Loucy (cell line): ENCODE data around the gene SUSD6.

Experiments used
- H2AFZ ChIP-seq: fragments of 200-600 bp; sonication (generic); 2 replicates; pipeline ENCODE4 v1.6.0; 2016; ENCODE audit warnings: antibody characterized with exemption, mild to moderate bottlenecking, low read length, moderate library complexity
- H3F3A ChIP-seq: fragments of 200-600 bp; 2 replicates; pipeline ENCODE4 v1.6.0; 2016; ENCODE audit warnings: antibody characterized with exemption, low read depth, mild to moderate bottlenecking
- H3K27me3 ChIP-seq: fragments of 200-600 bp; sonication (generic); 2 replicates; pipeline ENCODE4 v1.6.1; 2014; ENCODE audit warnings: low read length, mild to moderate bottlenecking; ENCODE audit not compliant: insufficient read depth, poor library complexity, severe bottlenecking
- H3K36me3 ChIP-seq: fragments of 200-600 bp; sonication (generic); 2 replicates; pipeline ENCODE4 v1.6.1; 2016; ENCODE audit warnings: low read length; ENCODE audit not compliant: insufficient read depth
- H3K4me1 ChIP-seq: fragments of 200-600 bp; sonication (generic); 2 replicates; pipeline ENCODE4 v1.5.1; 2014; ENCODE audit warnings: low read length, mild to moderate bottlenecking; ENCODE audit not compliant: insufficient read depth, poor library complexity, severe bottlenecking
- H3K4me2 ChIP-seq: fragments of 200-600 bp; sonication (generic); 2 replicates; pipeline ENCODE4 v1.6.0; 2014; ENCODE audit warnings: antibody characterized with exemption, low read length, low read depth, mild to moderate bottlenecking; ENCODE audit not compliant: poor library complexity, severe bottlenecking
- H3K4me3 ChIP-seq: fragments of 200-600 bp; sonication (generic); 2 replicates; pipeline ENCODE4 v1.5.1; 2014; ENCODE audit warnings: low read length, mild to moderate bottlenecking, mixed read lengths; ENCODE audit not compliant: poor library complexity, severe bottlenecking
- H3K79me2 ChIP-seq: fragments of 200-600 bp; sonication (generic); 2 replicates; pipeline ENCODE4 v1.6.1; 2014; ENCODE audit warnings: low read length; ENCODE audit not compliant: insufficient read depth
- H3K9ac ChIP-seq: fragments of 200-600 bp; sonication (generic); 2 replicates; pipeline ENCODE4 v1.6.0; 2014; ENCODE audit warnings: mild to moderate bottlenecking, low read depth, low read length, moderate library complexity; ENCODE audit not compliant: poor library complexity, severe bottlenecking
- H3K9me2 ChIP-seq: fragments of 200-600 bp; sonication (generic); replicated peaks from 2 replicates; pipeline ENCODE4 v1.6.1; 2016; ENCODE audit warnings: low read depth, low read length, mixed read lengths
- H3K9me3 ChIP-seq: fragments of 200-600 bp; sonication (generic); 2 replicates; pipeline ENCODE4 v1.6.1; 2014; ENCODE audit warnings: mild to moderate bottlenecking, antibody characterized with exemption, low read length, low read depth; ENCODE audit not compliant: insufficient read depth
- H4K20me1 ChIP-seq: fragments of 200-600 bp; sonication (generic); 2 replicates; pipeline ENCODE4 v1.6.0; 2014; ENCODE audit warnings: antibody characterized with exemption, low read length, mild to moderate bottlenecking; ENCODE audit not compliant: insufficient read depth, poor library complexity, severe bottlenecking
- EZH2phosphoT487 ChIP-seq: fragments of 200-600 bp; IDR thresholded peaks from 2 replicates; pipeline ENCODE4 v1.6.1; 2018; ENCODE audit warnings: antibody characterized with exemption, mild to moderate bottlenecking, moderate library complexity, borderline replicate concordance
- TF ChIP-seq, protein P1 (sequence below): fragments of 200-600 bp; sonication (generic); conservative IDR thresholded peaks from 2 replicates; pipeline ENCODE4 v1.5.1; 2014; ENCODE audit warnings: mild to moderate bottlenecking, antibody characterized with exemption, low read length

Gene SUSD6

DNA sequence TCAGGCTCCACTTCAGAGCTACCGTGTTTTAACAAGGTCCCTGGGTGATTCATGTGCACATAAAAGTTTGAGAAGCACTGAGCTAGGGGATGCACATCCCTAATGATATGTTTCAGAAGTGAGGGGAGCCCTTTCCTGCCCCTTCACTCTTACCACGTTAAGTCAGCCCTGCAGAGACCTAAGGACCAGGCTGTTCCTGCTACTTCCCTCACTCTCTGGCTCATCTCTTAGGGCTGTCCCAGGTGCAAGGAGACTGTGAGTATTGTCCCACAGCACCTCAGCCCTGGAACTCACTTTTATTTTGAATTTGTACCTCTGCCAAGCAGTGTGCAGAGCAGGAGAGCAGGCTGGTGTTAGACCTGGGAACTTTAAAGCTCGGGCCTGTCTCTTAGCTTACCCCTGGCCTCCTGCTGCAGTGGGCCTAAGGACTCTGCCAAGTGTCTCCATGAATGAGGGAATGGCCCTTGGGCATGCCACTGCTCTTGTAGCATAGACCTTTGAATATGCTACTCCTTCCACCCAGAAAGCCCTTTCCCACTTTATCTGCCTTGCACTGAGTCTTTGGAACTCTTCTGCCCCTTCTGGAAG is 11.0 kb upstream of the SUSD6 start:
- H2AFZ ChIP-seq: no peak overlapping the region
- no peak overlapping the region for H3K9ac ChIP-seq
- no peaks in the 10 kb centered on the region for H3K9me2 ChIP-seq
- no peaks in the 10 kb centered on the region for H4K20me1 ChIP-seq
- no peak overlapping the region for H3K4me3 ChIP-seq
- no peak overlapping the region for H3K4me2 ChIP-seq
- H3K36me3 ChIP-seq: no peaks in the 10 kb centered on the region
- H3K9me3 ChIP-seq: no peaks in the 10 kb centered on the region
- no peaks in the 10 kb centered on the region for H3K27me3 ChIP-seq
- H3K79me2 ChIP-seq: no peaks in the 10 kb centered on the region
- no peaks in the 10 kb centered on the region for H3F3A ChIP-seq
- no peak for TF ChIP-seq EZH2phosphoT487
- TF ChIP-seq, protein P1, sequence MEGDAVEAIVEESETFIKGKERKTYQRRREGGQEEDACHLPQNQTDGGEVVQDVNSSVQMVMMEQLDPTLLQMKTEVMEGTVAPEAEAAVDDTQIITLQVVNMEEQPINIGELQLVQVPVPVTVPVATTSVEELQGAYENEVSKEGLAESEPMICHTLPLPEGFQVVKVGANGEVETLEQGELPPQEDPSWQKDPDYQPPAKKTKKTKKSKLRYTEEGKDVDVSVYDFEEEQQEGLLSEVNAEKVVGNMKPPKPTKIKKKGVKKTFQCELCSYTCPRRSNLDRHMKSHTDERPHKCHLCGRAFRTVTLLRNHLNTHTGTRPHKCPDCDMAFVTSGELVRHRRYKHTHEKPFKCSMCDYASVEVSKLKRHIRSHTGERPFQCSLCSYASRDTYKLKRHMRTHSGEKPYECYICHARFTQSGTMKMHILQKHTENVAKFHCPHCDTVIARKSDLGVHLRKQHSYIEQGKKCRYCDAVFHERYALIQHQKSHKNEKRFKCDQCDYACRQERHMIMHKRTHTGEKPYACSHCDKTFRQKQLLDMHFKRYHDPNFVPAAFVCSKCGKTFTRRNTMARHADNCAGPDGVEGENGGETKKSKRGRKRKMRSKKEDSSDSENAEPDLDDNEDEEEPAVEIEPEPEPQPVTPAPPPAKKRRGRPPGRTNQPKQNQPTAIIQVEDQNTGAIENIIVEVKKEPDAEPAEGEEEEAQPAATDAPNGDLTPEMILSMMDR: no peak
- no peaks in the 10 kb centered on the region for H3K4me1 ChIP-seq

DNA sequence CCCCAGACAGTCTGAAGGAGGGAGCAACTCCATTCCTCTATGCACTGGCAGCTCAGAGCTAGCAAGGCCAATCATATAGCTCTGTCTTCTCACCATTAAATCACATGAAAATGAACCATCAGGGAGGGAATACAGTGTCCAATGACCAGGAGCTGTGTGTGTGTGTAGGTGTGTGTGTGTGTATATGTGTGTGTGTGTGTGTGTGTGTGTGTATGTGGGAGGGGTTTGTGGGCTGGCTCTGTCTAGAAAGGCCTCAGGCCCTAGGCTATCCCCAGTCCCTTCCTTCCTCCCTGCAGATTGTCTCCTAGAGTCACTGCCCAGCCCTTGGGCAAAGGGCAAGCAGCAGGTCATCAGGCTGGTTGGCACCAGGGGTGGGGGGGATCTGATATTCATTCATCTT is 5.7 kb upstream of the SUSD6 start:
- no peak overlapping the region for H3K4me2 ChIP-seq
- H3K9me3 ChIP-seq: no peaks in the 10 kb centered on the region
- H2AFZ ChIP-seq: peak overlapping the region; percentile 64; the same call in 1 of the 2 replicates
- no peak overlapping the region for H3K9ac ChIP-seq
- no peaks in the 10 kb centered on the region for H3K27me3 ChIP-seq
- no peaks in the 10 kb centered on the region for H4K20me1 ChIP-seq
- no peak for TF ChIP-seq EZH2phosphoT487
- TF ChIP-seq, protein P1: no peak
- H3K4me1 ChIP-seq: peaks cover 11% of the 10 kb centered on the region
- 0 out of 2 replicates have a peak, but pooled peaks cover 9% of the 10 kb centered on the region for H3K79me2 ChIP-seq
- no peaks in the 10 kb centered on the region for H3F3A ChIP-seq
- no peaks in the 10 kb centered on the region for H3K36me3 ChIP-seq
- no peaks in the 10 kb centered on the region for H3K9me2 ChIP-seq
- no peak overlapping the region for H3K4me3 ChIP-seq

DNA sequence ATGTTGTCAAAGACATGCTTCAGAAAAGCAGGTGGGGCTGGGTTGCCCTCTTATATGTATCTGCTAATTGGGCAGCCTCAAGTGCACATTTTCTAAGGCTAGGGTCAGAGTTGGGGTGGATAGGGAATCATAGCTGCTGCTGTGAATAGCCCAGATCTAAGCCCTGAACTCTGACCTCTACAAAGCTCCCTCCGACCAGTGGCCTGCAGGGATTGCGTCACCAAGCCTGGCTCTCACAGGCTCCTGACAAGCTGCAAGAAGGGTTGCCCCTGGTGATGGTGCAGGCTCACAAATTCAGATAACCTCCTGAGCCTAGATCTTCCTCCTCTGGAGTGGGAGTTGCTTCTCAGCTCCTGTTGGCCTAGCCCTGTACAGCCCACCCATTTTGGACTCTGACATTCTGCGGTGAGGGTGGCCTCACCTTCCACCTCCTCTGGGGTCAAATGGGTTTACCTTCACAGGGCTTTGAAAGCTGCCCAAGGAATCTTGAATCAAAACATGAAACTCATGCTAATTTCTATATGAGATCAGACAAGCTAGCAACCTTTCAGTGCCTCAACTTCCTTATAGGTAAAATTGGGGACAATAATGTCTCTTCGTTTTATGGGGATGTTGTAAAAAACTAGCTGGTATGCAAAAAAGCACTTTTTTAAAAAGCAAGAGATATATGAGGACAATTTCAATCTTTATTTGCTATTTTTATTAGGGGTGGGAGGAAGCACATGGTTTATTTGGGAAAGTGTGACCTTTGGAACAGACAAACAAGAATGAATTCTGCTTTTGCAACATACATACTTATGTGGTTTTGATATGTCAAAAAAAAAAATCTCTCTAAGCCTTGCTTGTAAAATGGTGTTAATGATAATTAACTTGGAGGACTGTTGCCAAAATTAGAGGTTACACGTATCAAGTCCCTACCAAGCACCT is 4.9 kb upstream of the SUSD6 start:
- H3K4me2 ChIP-seq: no peak overlapping the region
- no peaks in the 10 kb centered on the region for H3K9me2 ChIP-seq
- TF ChIP-seq, protein P1: no peak
- no peak for TF ChIP-seq EZH2phosphoT487
- 0 out of 2 replicates have a peak, but pooled peaks cover 9% of the 10 kb centered on the region for H3K79me2 ChIP-seq
- no peaks in the 10 kb centered on the region for H3K36me3 ChIP-seq
- H3K4me1 ChIP-seq: peaks cover 14% of the 10 kb centered on the region
- H4K20me1 ChIP-seq: no peaks in the 10 kb centered on the region
- H2AFZ ChIP-seq: peak overlapping the region; percentile 64; the same call in 1 of the 2 replicates
- H3F3A ChIP-seq: no peaks in the 10 kb centered on the region
- no peaks in the 10 kb centered on the region for H3K27me3 ChIP-seq
- no peaks in the 10 kb centered on the region for H3K9me3 ChIP-seq
- no peak overlapping the region for H3K4me3 ChIP-seq
- no peak overlapping the region for H3K9ac ChIP-seq
